Measurements from ENCODE around the gene SIRT7. TPM values are rescaled to one million over a fixed set of nuclear protein-coding genes. Genes with fewer than 3 reads are reported as not detected.

Gene SIRT7
- polyA plus RNA-seq, 1 donor from 2014 or later = 44.5 TPM

GRCh38 chr17:81913394-81914102 is 4.4 kb downstream of the SIRT7 start:
- H3K9ac ChIP-seq (ENCODE audit: low read length) = no peak overlapping the region
- no peaks in the 10 kb centered on the region for H4K20me1 ChIP-seq (ENCODE audit: insufficient read depth)
- H3K27me3 ChIP-seq (ENCODE audit: insufficient read depth, low read depth, low read length) = no peaks in the 10 kb centered on the region
- H3K4me3 ChIP-seq (ENCODE audit: low read length) = no peak overlapping the region
- no peak overlapping the region for H3K4me2 ChIP-seq (ENCODE audit: low read length)
- H3K9me2 ChIP-seq (ENCODE audit: insufficient read depth, low read length) = no peaks in the 10 kb centered on the region
- no peak overlapping the region for H3K27ac ChIP-seq (ENCODE audit: low read length)
- peaks cover 13% of the 10 kb centered on the region for H3K79me2 ChIP-seq (replicated peaks; ENCODE audit: insufficient read depth, low read length)
- H2AFZ ChIP-seq (ENCODE audit: low read depth, low read length) = no peak overlapping the region
- no peaks in the 10 kb centered on the region for H3K36me3 ChIP-seq (ENCODE audit: insufficient read depth, low read length)
- no peaks in the 10 kb centered on the region for H3F3A ChIP-seq (ENCODE audit: insufficient read depth, low read length, poor library complexity, severe bottlenecking)
- TF ChIP-seq REST (IDR thresholded peaks at IDR 0.05; ENCODE audit: borderline replicate concordance) = no peak
- TF ChIP-seq TAF1 (IDR thresholded peaks at IDR 0.05; ENCODE audit: low read depth) = no peak
- TF ChIP-seq EP300 (conservative IDR thresholded peaks at IDR 0.05; ENCODE audit: poor library complexity, severe bottlenecking) = no peak
- TF ChIP-seq SMC3 (conservative IDR thresholded peaks at IDR 0.05; ENCODE audit: poor library complexity) = no peak
- TF ChIP-seq EZH2 (IDR thresholded peaks at IDR 0.05; ENCODE audit: borderline replicate concordance, insufficient read depth, low read length, poor library complexity, severe bottlenecking) = no peak
- no peak for TF ChIP-seq MXI1 (conservative IDR thresholded peaks at IDR 0.05; ENCODE audit: poor library complexity, severe bottlenecking)
- no peak for TF ChIP-seq RAD21 (conservative IDR thresholded peaks at IDR 0.05)
- TF ChIP-seq POLR2AphosphoS5 (IDR thresholded peaks at IDR 0.05) = no peak
- TF ChIP-seq CTCF (IDR thresholded peaks at IDR 0.05; ENCODE audit: poor library complexity, severe bottlenecking) = no peak
- no peaks in the 10 kb centered on the region for H3K9me3 ChIP-seq (ENCODE audit: low read length)

- H3K4me2 ChIP-seq (ENCODE audit: low read length) = no peak overlapping the region
- H3K27ac ChIP-seq (ENCODE audit: low read length) = no peak overlapping the region
Observed at GRCh38 chr17:81912441-81913309, 5.3 kb downstream of the SIRT7 start.

More at GRCh38 chr17:81912441-81913309, 5.3 kb downstream of the SIRT7 start:
- H3K9me3 ChIP-seq (ENCODE audit: low read length) = no peaks in the 10 kb centered on the region
- H3K27me3 ChIP-seq (ENCODE audit: insufficient read depth, low read depth, low read length) = no peaks in the 10 kb centered on the region
- H3F3A ChIP-seq (ENCODE audit: insufficient read depth, low read length, poor library complexity, severe bottlenecking) = no peaks in the 10 kb centered on the region
- H3K36me3 ChIP-seq (ENCODE audit: insufficient read depth, low read length) = no peaks in the 10 kb centered on the region
- no peaks in the 10 kb centered on the region for H4K20me1 ChIP-seq (ENCODE audit: insufficient read depth)
- H3K9ac ChIP-seq (ENCODE audit: low read length) = no peak overlapping the region
- H3K9me2 ChIP-seq (ENCODE audit: insufficient read depth, low read length) = no peaks in the 10 kb centered on the region
- no peak for TF ChIP-seq REST (IDR thresholded peaks at IDR 0.05; ENCODE audit: borderline replicate concordance)
- no peak for TF ChIP-seq MXI1 (conservative IDR thresholded peaks at IDR 0.05; ENCODE audit: poor library complexity, severe bottlenecking)
- no peak for TF ChIP-seq EZH2 (IDR thresholded peaks at IDR 0.05; ENCODE audit: borderline replicate concordance, insufficient read depth, low read length, poor library complexity, severe bottlenecking)
- TF ChIP-seq EP300 (conservative IDR thresholded peaks at IDR 0.05; ENCODE audit: poor library complexity, severe bottlenecking) = no peak
- TF ChIP-seq POLR2AphosphoS5 (IDR thresholded peaks at IDR 0.05) = no peak
- TF ChIP-seq SMC3 (conservative IDR thresholded peaks at IDR 0.05; ENCODE audit: poor library complexity) = no peak
- TF ChIP-seq CTCF (IDR thresholded peaks at IDR 0.05; ENCODE audit: poor library complexity, severe bottlenecking) = no peak
- no peak for TF ChIP-seq RAD21 (conservative IDR thresholded peaks at IDR 0.05)
- no peak for TF ChIP-seq TAF1 (IDR thresholded peaks at IDR 0.05; ENCODE audit: low read depth)
- H2AFZ ChIP-seq (ENCODE audit: low read depth, low read length) = no peak overlapping the region
- H3K4me3 ChIP-seq (ENCODE audit: low read length) = no peak overlapping the region
- peaks cover 10% of the 10 kb centered on the region for H3K79me2 ChIP-seq (replicated peaks; ENCODE audit: insufficient read depth, low read length)
